Cardiac muscle cell (in vitro differentiated cells and primary cell): ENCODE results near the gene ZBTB32. TPM values are rescaled to one million over a fixed set of nuclear protein-coding genes. Genes with fewer than 3 reads are reported as not detected.

ENCODE experiments used
- DNase-seq, 2 donors: peaks; one replicate each; pipeline versions ENCODE4 v3.0.0 to v3.0.0-alpha.2; 2010 to 2017; ENCODE audit warnings: low read depth in 1 of 2, low spot score in 1 of 2
- H3K27ac ChIP-seq: fragments of 200-600 bp; sonication (generic); 2 replicates; pipeline ENCODE4 v1.5.1; 2016
- H3K27me3 ChIP-seq: fragments of 200-600 bp; sonication (generic); 2 replicates; pipeline ENCODE4 v1.6.0; 2016; ENCODE audit warnings: control low read depth
- H3K36me3 ChIP-seq: fragments of 200-600 bp; sonication (generic); 2 replicates; pipeline ENCODE4 v1.5.1; 2016; ENCODE audit warnings: control low read depth
- H3K4me1 ChIP-seq: fragments of 200-600 bp; sonication (generic); 2 replicates; pipeline ENCODE4 v1.8.1; 2017; ENCODE audit warnings: low read depth, mild to moderate bottlenecking, mixed run types
- H3K4me3 ChIP-seq: fragments of 200-600 bp; sonication (generic); 2 replicates; pipeline ENCODE4 v1.5.1; 2016; ENCODE audit warnings: mild to moderate bottlenecking
- H3K9me3 ChIP-seq: fragments of 200-600 bp; sonication (generic); 2 replicates; pipeline ENCODE4 v1.5.1; 2017; ENCODE audit warnings: low read depth, mild to moderate bottlenecking, control low read depth
- CTCF ChIP-seq: IDR thresholded peaks from 2 replicates; pipeline ENCODE4 v1.5.1; 2012; ENCODE audit warnings: low read depth, mild to moderate bottlenecking, low read length
- polyA plus RNA-seq: library from polyadenylated mRNA; unstranded; fragments of >200 nt; fragmentation: Nextera tagmentation; extraction: Ambion mirVana; gene quantifications from 2 replicates; pipeline ENCODE4 v1.2.1, GENCODE V29; 2016
- total RNA-seq: library from RNA; depleted of rRNA; stranded (reverse); fragments of >200 nt; gene quantifications from 2 replicates; pipeline ENCODE4 v1.2.3, GENCODE V29; 2016

ZBTB32 gene
- total and polyA plus RNA-seq, 2 experiments from 2014 or later, result 0.53 TPM; not detected in 1

- Histone ChIP-seq H3K9me3 (no peaks in the 10 kb centered on the region), H3K27me3 (no peaks in the 10 kb centered on the region), H3K4me1 (no peaks in the 10 kb centered on the region), H3K4me3 (no peak overlapping the region), H3K27ac (no peak overlapping the region), H3K36me3 (peaks cover 3% of the 10 kb centered on the region)
- DNase-seq, result no peak
- TF ChIP-seq CTCF, result no peak
Observed at GRCh38 chr19:35663981-35664380, 40.4 kb upstream of the ZBTB32 start.

GRCh38 chr19:35665157-35665556, 39.2 kb upstream of the ZBTB32 start:
- Histone ChIP-seq H3K27ac (no peak overlapping the region), H3K36me3 (no peaks in the 10 kb centered on the region), H3K4me1 (no peaks in the 10 kb centered on the region), H3K9me3 (no peaks in the 10 kb centered on the region), H3K4me3 (no peak overlapping the region), H3K27me3 (peaks cover 5% of the 10 kb centered on the region)
- TF ChIP-seq CTCF, result no peak
- DNase-seq, result no peak

- Histone ChIP-seq H3K4me1 (no peaks in the 10 kb centered on the region), H3K9me3 (no peaks in the 10 kb centered on the region), H3K4me3 (no peak overlapping the region), H3K36me3 (no peaks in the 10 kb centered on the region), H3K27ac (no peak overlapping the region), H3K27me3 (peaks cover 6% of the 10 kb centered on the region)
- no peak for TF ChIP-seq CTCF
- DNase-seq, result no peak
Observed at GRCh38 chr19:35665604-35666003, 38.8 kb upstream of the ZBTB32 start.

- Histone ChIP-seq H3K27ac (no peak within 1 kb of the TSS), H3K4me3 (no peak within 1 kb of the TSS), H3K9me3 (no peaks in the 10 kb centered on the region), H3K36me3 (no peaks in the 10 kb centered on the region), H3K4me1 (no peaks in the 10 kb centered on the region), H3K27me3 (peaks cover 6% of the 10 kb centered on the region)
- no peak for TF ChIP-seq CTCF
- no peak for DNase-seq
Observed at GRCh38 chr19:35666251-35666913, 38.0 kb upstream of the ZBTB32 start, which contains the start of gene UPK1A. Gene UPK1A (plus strand): TSS chr19:35666517. CDS start chr19:35666813, 296 bp downstream.

GRCh38 chr19:35669566-35669965, 34.8 kb upstream of the ZBTB32 start:
- Histone ChIP-seq H3K4me3 (no peak overlapping the region), H3K27me3 (peaks cover 21% of the 10 kb centered on the region), H3K36me3 (no peaks in the 10 kb centered on the region), H3K4me1 (no peaks in the 10 kb centered on the region), H3K27ac (no peak overlapping the region), H3K9me3 (no peaks in the 10 kb centered on the region)
- TF ChIP-seq CTCF, result no peak
- DNase-seq, result no peak
